Stimulated activated CD4-positive, alpha-beta T cell treated with anti-CD3 and anti-CD28 coated beads, Interleukin-4, amount 100 ng/mL, for 24 hours (primary cell): Measurements from ENCODE around the gene DBH.

Source experiments
- DNase-seq: peaks from one replicate; pipeline ENCODE4 v3.0.0-alpha.2; 2020

Gene DBH

GRCh38 chr9:133703591-133704399, 67.6 kb downstream of the DBH start:
- DNase-seq: no peak

- no peak for DNase-seq
These were observed 68.6 kb downstream of the DBH start for GRCh38 chr9:133704711-133705181.

GRCh38 chr9:133705576-133705975, 69.4 kb downstream of the DBH start:
- DNase-seq: no peak

- DNase-seq: no peak
These were observed 70.3 kb downstream of the DBH start for GRCh38 chr9:133706307-133707050.

- DNase-seq: no peak
These were observed 71.1 kb downstream of the DBH start for GRCh38 chr9:133707065-133707762.

GRCh38 chr9:133707763-133708245, 71.6 kb downstream of the DBH start:
- DNase-seq: no peak

- DNase-seq: no peak
These were observed 72.3 kb downstream of the DBH start for GRCh38 chr9:133708246-133709014.
